Activated CD8-positive, alpha-beta T cell treated with anti-CD3 and anti-CD28 coated beads for 36 hours (primary cell): ENCODE data around the gene CCL17. TPM values are rescaled to one million over a fixed set of nuclear protein-coding genes. Genes with fewer than 3 reads are reported as not detected.
"Not testable (repeated sequence)": the region's sequence is repeated elsewhere in the genome, so short reads cannot be mapped to it uniquely, and the experiment has no call there.

Experiments used
- ATAC-seq: fragments of 200-7000 bp; cut with Tn5 transposase; one replicate; pipeline ENCODE4 v1.10.0; 2021; ENCODE audit warnings: mild to moderate bottlenecking, moderate library complexity
- CTCF ChIA-PET: fragments of 350-600 bp; sonication (Branson Sonifier 250); formaldehyde crosslinking; loops from one replicate; lab custom pipeline; 2021; ENCODE audit warnings: antibody characterized with exemption; lab: Charles Lee
- POLR2A ChIA-PET: fragments of 350-600 bp; sonication (Branson Sonifier 250); formaldehyde crosslinking; loops from one replicate; lab custom pipeline; 2021; ENCODE audit warnings: antibody characterized with exemption; lab: Charles Lee
- DNase-seq: peaks from one replicate; pipeline ENCODE4 v3.0.0-alpha.2; 2020
- H3K27ac Mint-ChIP-seq: one replicate; pipeline ENCODE4 v1.8.0; 2021; ENCODE audit warnings: mild to moderate bottlenecking, mixed read lengths
- H3K27me3 Mint-ChIP-seq: one replicate; pipeline ENCODE4 v1.8.0; 2021; ENCODE audit warnings: mixed read lengths
- H3K36me3 Mint-ChIP-seq: one replicate; pipeline ENCODE4 v1.8.0; 2021; ENCODE audit warnings: low read depth, mixed read lengths
- H3K4me1 Mint-ChIP-seq: one replicate; pipeline ENCODE4 v1.8.0; 2021; ENCODE audit warnings: low read depth, mixed read lengths
- H3K4me3 Mint-ChIP-seq: one replicate; pipeline ENCODE4 v1.8.0; 2021; ENCODE audit warnings: mild to moderate bottlenecking, moderate library complexity, mixed read lengths
- H3K9me3 Mint-ChIP-seq: one replicate; pipeline ENCODE4 v1.8.0; 2021; ENCODE audit warnings: mixed read lengths
- intact Hi-C: fragments of 100-400 bp; cut with micrococcal nuclease; formaldehyde crosslinking; loops from one replicate; pipeline ENCODE4 v1.10.0; 2022
- total RNA-seq, 2 experiments: library from RNA; stranded (reverse); gene quantifications; one replicate each; pipeline ENCODE4 v1.2.3, GENCODE V29; 2021
- TF ChIP-seq, protein P1 (sequence below): fragments of 200-600 bp; IDR thresholded peaks from one replicate; pipeline ENCODE4 v1.8.0; 2022; ENCODE audit warnings: antibody characterized with exemption, mild to moderate bottlenecking

The CCL17 gene
- total RNA-seq, 2 experiments from 2014 or later: 2.1 to 2.9 TPM

- no peak for DNase-seq
- TF ChIP-seq, protein P1, sequence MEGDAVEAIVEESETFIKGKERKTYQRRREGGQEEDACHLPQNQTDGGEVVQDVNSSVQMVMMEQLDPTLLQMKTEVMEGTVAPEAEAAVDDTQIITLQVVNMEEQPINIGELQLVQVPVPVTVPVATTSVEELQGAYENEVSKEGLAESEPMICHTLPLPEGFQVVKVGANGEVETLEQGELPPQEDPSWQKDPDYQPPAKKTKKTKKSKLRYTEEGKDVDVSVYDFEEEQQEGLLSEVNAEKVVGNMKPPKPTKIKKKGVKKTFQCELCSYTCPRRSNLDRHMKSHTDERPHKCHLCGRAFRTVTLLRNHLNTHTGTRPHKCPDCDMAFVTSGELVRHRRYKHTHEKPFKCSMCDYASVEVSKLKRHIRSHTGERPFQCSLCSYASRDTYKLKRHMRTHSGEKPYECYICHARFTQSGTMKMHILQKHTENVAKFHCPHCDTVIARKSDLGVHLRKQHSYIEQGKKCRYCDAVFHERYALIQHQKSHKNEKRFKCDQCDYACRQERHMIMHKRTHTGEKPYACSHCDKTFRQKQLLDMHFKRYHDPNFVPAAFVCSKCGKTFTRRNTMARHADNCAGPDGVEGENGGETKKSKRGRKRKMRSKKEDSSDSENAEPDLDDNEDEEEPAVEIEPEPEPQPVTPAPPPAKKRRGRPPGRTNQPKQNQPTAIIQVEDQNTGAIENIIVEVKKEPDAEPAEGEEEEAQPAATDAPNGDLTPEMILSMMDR: no peak
- Mint-ChIP-seq H3K27me3 (no peaks in the 10 kb centered on the region), H3K4me1 (peaks cover 34% of the 10 kb centered on the region), H3K9me3 (no peaks in the 10 kb centered on the region), H3K4me3 (no peak overlapping the region), H3K36me3 (no peaks in the 10 kb centered on the region), H3K27ac (no peak overlapping the region)
- ChIA-PET POLR2A (interaction anchor here (1.1 kb wide), 1 partner anchor 14 kb away, joined by 3 read pairs; no protein-coding TSS in a partner anchor), CTCF (interaction anchor here (1.0 kb wide), 1 partner anchor 73 kb away, joined by 4 read pairs; no protein-coding TSS in a partner anchor)
- ATAC-seq: no peak
- intact Hi-C loops: no loop called here
Measured at GRCh38 chr16:57373117-57373947, 31.2 kb upstream of the CCL17 start.

DNA sequence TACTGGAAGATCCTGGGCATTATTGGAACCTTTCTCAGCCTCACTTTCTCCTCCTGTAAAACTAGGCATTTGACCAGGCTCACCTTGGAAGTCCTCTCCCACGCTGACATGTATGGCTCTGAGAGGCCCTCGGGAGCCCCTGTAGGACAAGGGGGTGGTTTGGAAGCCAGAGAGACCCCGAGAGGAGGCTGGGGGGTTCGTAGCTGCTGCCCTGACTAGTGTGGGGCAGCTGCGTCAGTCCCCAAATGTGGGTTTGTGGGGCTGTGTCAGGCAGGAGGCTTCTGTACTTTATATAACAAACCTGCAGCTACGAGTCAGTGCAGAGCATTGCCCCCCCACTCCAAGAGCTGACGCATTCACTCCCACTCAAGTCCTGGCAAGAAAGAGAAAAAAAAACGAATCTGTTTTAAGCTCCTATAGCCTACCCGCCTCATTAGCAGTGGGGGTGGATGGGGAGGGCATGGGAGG lies 30.5 kb upstream of the CCL17 start:
- peak; percentile 77 for DNase-seq
- POLR2A ChIA-PET: no interaction called here

DNA sequence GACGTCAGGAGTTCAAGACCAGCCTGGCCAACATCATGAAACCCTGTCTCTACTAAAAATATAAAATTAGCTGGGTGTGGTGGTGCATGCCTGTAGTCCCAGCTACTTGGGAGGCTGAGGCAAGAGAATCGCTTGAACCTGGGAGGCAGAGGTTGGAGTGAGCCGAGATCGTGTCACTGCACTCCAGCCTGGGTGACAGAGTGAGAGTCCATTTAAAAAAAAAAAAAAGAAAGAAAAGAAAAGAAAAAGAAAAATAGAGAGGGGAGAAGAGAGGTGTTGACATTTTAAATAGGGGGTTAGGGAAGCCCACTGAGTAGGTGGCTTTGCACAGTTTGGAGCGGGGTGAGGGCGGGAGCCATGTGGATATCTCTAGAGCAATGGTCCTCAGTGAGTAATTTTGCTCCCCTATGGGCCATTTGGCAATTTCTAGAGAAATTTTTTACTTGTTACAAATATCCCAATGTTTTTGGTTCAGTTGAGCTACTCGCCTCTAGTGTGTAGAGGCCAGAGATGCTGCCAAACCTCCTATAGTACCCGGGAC lies 29.6 kb upstream of the CCL17 start:
- DNase-seq, H3K27ac Mint-ChIP-seq, H3K27me3 Mint-ChIP-seq, H3K9me3 Mint-ChIP-seq, H3K4me3 Mint-ChIP-seq, intact Hi-C loops, H3K36me3 Mint-ChIP-seq, ATAC-seq: not testable (repeated sequence)
- ChIA-PET CTCF (interaction anchor here (3.0 kb wide), 1 partner anchor 43 kb away, joined by 23 read pairs; no protein-coding TSS in a partner anchor), POLR2A (interaction anchor here (0.7 kb wide), 1 partner anchor 161 kb away, joined by 3 read pairs; no protein-coding TSS in a partner anchor)
- H3K4me1 Mint-ChIP-seq: peaks cover 34% of the 10 kb centered on the region

More for the DNA sequence above, 30.5 kb upstream of the CCL17 start:
- Mint-ChIP-seq H3K36me3 (no peaks in the 10 kb centered on the region), H3K27ac (no peak overlapping the region), H3K4me1 (peaks cover 34% of the 10 kb centered on the region), H3K27me3 (no peaks in the 10 kb centered on the region), H3K9me3 (no peaks in the 10 kb centered on the region), H3K4me3 (no peak overlapping the region)
- CTCF ChIA-PET: interaction anchor here (1.0 kb wide), 1 partner anchor 74 kb away, joined by 4 read pairs; no protein-coding TSS in a partner anchor
- intact Hi-C loops: no loop called here
- TF ChIP-seq, protein P1: no peak
- ATAC-seq: peak; percentile 11

GRCh38 chr16:57376313-57376818 lies 28.2 kb upstream of the CCL17 start:
- Mint-ChIP-seq H3K36me3 (no peaks in the 10 kb centered on the region), H3K4me3 (no peak overlapping the region), H3K27me3 (no peaks in the 10 kb centered on the region), H3K4me1 (peaks cover 41% of the 10 kb centered on the region), H3K27ac (no peak overlapping the region), H3K9me3 (no peaks in the 10 kb centered on the region)
- TF ChIP-seq, protein P1: no peak
- intact Hi-C loops: no loop called here
- DNase-seq (no peak), ATAC-seq (no peak)
- ChIA-PET CTCF (interaction anchor here (3.0 kb wide), 1 partner anchor 41 kb away, joined by 23 read pairs; no protein-coding TSS in a partner anchor), POLR2A (interaction anchor here (0.6 kb wide), 1 partner anchor 45 kb away, joined by 3 read pairs; no protein-coding TSS in a partner anchor)

- Mint-ChIP-seq H3K9me3 (no peaks in the 10 kb centered on the region), H3K4me3 (no peak overlapping the region), H3K36me3 (no peaks in the 10 kb centered on the region), H3K4me1 (peaks cover 43% of the 10 kb centered on the region), H3K27me3 (no peaks in the 10 kb centered on the region), H3K27ac (peak overlapping the region; percentile 18)
- intact Hi-C loops: no loop called here
- TF ChIP-seq, protein P1: peak; percentile 62
- peak; percentile 91 for DNase-seq
- POLR2A ChIA-PET: interaction anchor here (0.6 to 1.1 kb wide), 2 partner anchors 40 to 75 kb away, joined by 3 to 4 read pairs; no protein-coding TSS in a partner anchor
- ATAC-seq: peak; percentile 92
- CTCF ChIA-PET: interaction anchor here (0.9 to 3.0 kb wide), 5 partner anchors 40 to 109 kb away, joined by 3 to 23 read pairs (median 4); partner anchors contain the start of gene DOK4
Measured at GRCh38 chr16:57377080-57377841, 27.3 kb upstream of the CCL17 start.
